OCI-LY3 (cell line): ENCODE measurements around the gene THAP2.

Source experiments
- CTCF ChIP-seq: fragments of 200-600, 300-600 bp; sonication (generic); IDR thresholded peaks from 2 replicates; pipeline ENCODE4 v1.5.1; 2014; ENCODE audit warnings: antibody characterized with exemption, low read length, low read depth
- EZH2phosphoT487 ChIP-seq: fragments of 200-600 bp; shearing (Covaris generic); IDR thresholded peaks from 2 replicates; pipeline ENCODE4 v1.6.1; 2018; ENCODE audit warnings: antibody characterized with exemption, mixed run types, low read depth

- TF ChIP-seq CTCF, result no peak
- TF ChIP-seq EZH2phosphoT487, result no peak
Observed at GRCh38 chr12:71688961-71689570, 25.0 kb downstream of the THAP2 start.
